GM18907 (cell line): ENCODE results near the gene C3.
"Not testable (repeated sequence)": the region's sequence is repeated elsewhere in the genome, so short reads cannot be mapped to it uniquely, and the experiment has no call there.

ENCODE experiments used
- ATAC-seq: cut with Tn5 transposase; IDR thresholded peaks from one replicate; pipeline ENCODE4 v1.9.1; 2021; ENCODE audit warnings: mild to moderate bottlenecking, moderate library complexity; ENCODE audit not compliant: unreplicated experiment

The C3 gene

GRCh38 chr19:6667114-6667627 is 53.3 kb downstream of the C3 start:
- no peak for ATAC-seq

DNA sequence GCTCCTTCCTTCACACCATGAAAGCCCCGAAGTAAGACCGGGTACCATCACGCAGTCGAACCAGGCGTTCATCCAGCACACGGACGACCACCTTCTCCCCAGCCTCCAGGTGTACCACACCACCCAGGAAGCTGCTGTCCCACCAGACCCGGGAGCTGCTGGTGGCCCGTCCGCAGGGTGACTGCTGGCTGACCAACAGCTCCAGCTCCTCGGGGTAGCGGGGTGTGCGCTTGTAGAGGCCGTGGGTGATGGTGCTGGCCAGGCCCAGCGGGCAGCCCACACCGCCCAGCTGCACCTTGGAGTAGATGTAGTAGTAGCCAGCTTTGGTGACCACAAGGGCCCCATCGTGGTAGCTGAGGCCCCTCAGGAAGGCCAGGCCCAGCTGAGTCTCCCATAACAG is 55.5 kb downstream of the C3 start:
- ATAC-seq: no peak

- no peak for ATAC-seq
Observed at GRCh38 chr19:6663236-6664201, 56.9 kb downstream of the C3 start.

GRCh38 chr19:6662702-6663101 is 57.7 kb downstream of the C3 start:
- ATAC-seq: no peak

DNA sequence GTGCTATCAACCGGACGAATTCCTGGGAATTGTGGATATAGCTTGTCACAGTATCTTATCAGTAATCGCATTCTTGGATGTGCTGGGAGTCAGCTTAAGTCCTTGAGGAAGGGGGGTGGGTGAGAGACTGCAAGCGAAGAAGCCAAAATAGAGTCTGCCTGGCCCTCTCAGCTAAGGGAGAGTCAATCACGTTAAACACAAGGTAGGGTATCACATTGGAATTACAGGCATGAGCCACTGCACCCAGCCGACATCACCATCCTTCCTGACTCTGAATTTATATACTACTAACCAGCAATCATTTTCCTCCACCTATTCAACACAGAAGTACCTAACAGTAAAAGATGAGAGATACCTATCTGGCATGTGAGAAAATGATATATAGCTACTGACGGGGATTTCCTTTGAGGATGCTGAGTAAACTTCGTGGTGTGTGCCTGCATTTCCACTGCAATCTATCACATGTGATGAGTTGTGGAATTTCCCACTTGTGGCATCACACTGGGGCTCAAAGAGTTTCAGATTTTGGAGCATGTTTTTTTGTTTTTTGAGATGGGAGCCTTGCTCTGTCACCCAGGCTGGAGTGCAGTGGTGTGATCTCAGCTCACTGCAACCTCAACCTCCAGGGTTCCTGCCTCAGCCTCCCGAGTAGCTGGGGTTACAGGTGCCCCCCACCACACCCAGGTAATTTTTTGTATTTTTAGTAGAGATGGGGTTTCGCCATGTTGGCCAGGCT is 58.8 kb downstream of the C3 start:
- ATAC-seq: peak; percentile 49

- no peak for ATAC-seq
Observed at GRCh38 chr19:6660930-6661329, 59.5 kb downstream of the C3 start.

DNA sequence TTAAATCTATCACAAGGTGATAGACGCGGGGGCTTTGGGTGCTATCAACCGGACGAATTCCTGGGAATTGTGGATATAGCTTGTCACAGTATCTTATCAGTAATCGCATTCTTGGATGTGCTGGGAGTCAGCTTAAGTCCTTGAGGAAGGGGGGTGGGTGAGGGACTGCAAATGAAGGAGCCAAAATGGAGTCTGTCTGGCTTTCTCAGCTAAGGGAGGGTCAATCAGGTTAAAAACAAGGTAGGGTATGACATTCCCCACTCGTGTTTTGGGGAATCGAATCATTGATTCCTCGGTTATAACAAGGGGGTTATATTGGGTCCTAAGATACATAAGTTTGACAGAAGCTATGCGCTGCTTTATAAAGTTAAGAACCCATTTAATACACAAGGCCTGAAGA is 64.1 kb downstream of the C3 start:
- not testable (repeated sequence) for ATAC-seq

DNA sequence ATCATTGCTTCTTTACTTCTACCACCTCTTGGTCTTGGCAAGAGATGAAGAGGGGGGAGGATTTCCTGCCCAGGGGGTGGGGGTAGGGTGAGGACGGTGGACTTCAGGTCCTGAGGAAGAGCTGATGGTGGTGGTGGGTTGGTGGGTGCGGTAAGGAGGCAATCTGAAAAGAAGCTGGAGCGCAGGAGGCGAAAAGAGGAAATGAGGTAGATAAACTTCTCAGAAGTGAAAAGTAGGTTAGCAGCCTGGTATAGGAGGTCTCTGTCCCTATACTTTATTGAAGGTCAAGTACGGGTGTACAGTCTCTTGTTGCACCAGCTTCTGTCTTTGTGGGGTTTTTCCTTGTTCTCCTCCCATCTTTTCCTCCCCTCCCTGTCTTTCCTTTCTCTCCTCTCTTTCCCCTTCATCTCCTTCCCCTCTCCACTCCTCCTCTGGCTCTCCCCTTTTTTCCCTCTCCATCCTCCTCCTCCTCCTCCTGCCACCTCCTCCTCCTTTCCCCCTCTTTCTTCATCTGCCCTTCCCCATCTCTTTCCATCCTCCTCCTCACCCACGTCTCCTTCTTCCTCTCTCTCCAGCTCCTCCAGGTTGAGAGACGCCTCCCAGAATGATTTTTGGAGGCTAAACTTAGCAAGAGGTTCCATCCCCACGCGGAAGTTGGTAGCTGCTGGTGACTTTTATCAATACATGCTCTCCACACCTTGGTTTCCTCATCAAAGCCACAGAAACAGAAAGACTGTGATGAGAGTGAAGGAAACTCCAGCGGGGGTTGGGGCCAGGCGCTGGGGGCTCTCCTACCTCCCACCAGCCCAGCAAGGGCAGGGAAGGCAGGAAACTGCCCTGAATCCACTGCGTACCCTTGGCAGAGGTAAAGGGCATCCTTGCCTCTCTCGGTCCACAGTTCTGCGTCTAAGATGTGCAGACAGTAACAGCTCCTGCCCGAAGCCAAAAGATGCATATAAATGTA is 65.8 kb downstream of the C3 start:
- ATAC-seq: no peak

- no peak for ATAC-seq
Observed at GRCh38 chr19:6652805-6653094, 67.7 kb downstream of the C3 start.

GRCh38 chr19:6651965-6652804 is 68.3 kb downstream of the C3 start:
- no peak for ATAC-seq

DNA sequence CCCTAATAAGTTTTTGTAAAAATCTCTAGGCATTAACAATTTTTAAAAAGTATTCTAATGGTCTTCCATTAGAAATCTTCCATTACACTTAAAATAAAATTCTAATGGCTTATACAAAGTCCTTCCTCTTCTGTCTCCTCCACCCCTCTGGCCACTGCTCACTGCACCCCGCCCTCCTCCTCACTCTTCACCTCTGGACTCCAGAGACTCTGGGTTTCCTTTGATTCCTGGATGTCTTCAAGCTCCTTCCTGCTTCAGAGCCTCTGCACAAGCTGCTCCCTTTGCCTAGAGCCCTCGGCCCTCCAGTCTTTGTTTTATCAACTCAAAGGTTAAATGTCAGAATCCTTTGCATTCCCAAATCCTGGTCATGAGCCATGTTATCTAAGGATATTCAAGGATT is 71.3 kb downstream of the C3 start:
- ATAC-seq: no peak

DNA sequence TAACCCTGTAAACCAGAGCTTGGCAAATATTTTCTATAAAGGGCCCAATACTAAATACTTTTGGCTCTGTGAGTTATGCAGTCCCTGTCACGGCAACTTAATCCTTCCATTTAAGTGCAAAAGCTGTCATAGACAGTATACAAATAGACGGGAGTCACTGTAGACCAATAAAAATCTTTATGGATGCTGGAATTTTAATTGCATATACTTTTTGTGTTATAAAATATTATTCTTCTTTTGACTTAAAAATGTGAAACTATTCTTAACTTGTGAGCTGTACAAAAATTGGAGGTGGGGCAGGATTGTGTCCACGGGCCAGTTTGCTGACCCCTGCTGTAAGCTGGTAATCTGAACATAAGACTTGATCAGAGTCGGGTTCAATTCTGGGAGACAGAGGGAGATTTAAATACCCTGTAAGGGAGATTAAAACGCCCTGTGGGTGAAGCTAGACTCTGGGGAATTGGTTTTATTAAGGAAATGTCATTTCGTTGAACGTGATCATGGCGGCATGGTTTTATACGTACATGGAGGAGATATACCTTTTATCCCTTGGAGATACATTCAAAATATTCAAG is 72.2 kb downstream of the C3 start:
- ATAC-seq: no peak

DNA sequence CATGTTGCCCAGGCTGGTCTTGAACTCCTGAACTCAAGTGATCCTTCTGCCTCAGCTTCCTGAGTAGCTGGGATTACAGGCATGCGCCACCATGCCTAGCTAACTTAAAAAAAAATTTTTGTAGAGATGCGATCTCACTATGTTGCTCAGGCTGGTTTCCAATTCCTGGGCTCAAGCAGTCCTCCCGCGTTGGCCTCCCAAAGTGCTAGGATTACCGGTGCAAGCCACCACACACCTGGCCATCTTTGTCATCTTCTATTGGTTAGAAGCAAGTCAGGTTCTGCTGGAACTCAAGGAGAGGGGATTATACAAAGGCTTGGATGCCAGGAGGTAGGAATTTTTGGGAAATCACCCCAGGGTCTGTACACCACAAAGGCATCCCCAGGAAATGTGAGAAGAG is 75.7 kb downstream of the C3 start:
- no peak for ATAC-seq

- ATAC-seq: not testable (repeated sequence)
Observed at GRCh38 chr19:6640333-6640732, 80.1 kb downstream of the C3 start.

DNA sequence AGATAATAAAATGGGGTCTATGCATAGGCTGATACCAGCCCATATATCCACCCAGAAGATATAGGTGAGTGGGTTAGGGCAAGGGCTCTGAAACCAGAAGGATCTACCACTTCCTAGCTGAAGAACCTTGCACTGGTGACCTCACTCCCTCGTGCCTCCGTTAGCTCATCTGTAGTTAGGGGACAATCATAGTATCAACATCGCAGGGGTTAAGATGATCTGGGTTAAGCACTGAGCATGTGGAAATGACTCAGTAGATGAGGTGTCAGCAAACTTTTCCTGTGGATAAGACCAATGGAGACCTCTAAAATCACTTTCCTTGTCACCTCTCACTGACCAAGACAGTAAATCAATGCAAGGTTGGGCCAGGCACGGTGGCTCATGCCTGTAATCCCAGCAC is 81.0 kb downstream of the C3 start:
- ATAC-seq: no peak

GRCh38 chr19:6633456-6633813 is 87.0 kb downstream of the C3 start:
- ATAC-seq: not testable (repeated sequence)

DNA sequence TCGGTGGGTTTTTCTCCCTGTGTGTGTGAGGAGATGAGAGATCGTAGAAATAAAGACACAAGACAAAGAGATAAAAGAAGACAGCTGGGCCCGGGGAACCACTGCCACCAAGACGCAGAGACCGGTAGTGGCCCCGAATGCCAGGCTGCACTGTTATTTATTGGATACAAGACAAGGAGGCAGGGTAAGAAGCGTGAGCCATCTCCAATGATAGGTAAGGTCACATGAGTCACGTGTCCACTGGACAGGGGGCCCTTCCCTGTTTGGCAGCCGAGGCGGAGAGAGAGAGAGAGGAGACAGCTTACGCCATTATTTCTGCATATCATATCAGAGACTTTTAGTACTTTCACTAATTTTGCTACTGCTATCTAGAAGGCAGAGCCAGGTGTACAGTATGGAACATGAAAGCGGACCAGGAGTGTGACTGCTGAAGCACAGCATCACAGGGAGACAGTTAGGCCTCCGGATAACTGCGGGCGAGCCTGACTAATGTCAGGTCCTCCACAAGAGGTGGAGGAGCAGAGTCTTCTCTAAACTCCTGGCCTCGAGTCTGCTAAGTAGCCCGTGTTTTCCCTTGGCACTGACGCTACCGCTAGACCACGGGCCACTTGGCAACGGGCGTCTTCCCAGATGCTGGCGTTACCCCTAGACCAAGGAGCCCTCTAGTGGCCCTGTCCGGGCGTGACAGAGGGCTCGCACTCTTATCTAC is 87.5 kb downstream of the C3 start:
- ATAC-seq: not testable (repeated sequence)

- peak; percentile 49 for ATAC-seq
Observed at GRCh38 chr19:6632002-6632621, 88.3 kb downstream of the C3 start.
